PC-3 (cell line): Measurements from ENCODE around the gene UBE2S. TPM values are rescaled to one million over a fixed set of nuclear protein-coding genes. Genes with fewer than 3 reads are reported as not detected.
"Not testable (repeated sequence)": the region's sequence is repeated elsewhere in the genome, so short reads cannot be mapped to it uniquely, and the experiment has no call there.

ENCODE experiments used
- ATAC-seq: fragments of 200-7000 bp; cut with Tn5 transposase; 2 replicates; pipeline ENCODE4 v1.9.1; 2020; ENCODE audit warnings: mild to moderate bottlenecking, moderate library complexity
- BruUV-seq: library from RNA; stranded (reverse); fragments of 400-500 nt; replicated peaks from 2 replicates; lab custom pipeline; 2021; lab: Mats Ljungman, UMichigan
- CTCF ChIA-PET: fragments of 300-600 bp; sonication (Branson Sonifier 250); formaldehyde crosslinking; loops from one replicate; lab custom pipeline; 2022; ENCODE audit warnings: antibody characterized with exemption; lab: Charles Lee
- POLR2A ChIA-PET: fragments of 300-600 bp; sonication (Branson Sonifier 250); formaldehyde crosslinking; loops from one replicate; lab custom pipeline; 2022; ENCODE audit warnings: antibody characterized with exemption; ENCODE audit not compliant: unreplicated experiment; lab: Charles Lee
- DNase-seq: peaks from one replicate; pipeline ENCODE4 v3.0.0-alpha.2; 2015
- H2AFZ ChIP-seq: fragments of 300-600 bp; sonication (generic); 2 replicates; pipeline ENCODE4 v1.6.0; 2016; ENCODE audit warnings: antibody characterized with exemption, low read length
- H3F3A ChIP-seq: fragments of 300-600 bp; sonication (generic); one replicate; pipeline ENCODE4 v1.6.0; 2017; ENCODE audit warnings: antibody characterized with exemption, low read length, control low read depth, mild to moderate bottlenecking; ENCODE audit not compliant: unreplicated experiment
- H3K27ac ChIP-seq: fragments of 300-600 bp; sonication (generic); 2 replicates; pipeline ENCODE4 v1.5.1; 2016; ENCODE audit warnings: mild to moderate bottlenecking, low read length
- H3K27me3 ChIP-seq: fragments of 300-600 bp; sonication (generic); 2 replicates; pipeline ENCODE4 v1.6.1; 2016; ENCODE audit warnings: low read length, mixed read lengths
- H3K36me3 ChIP-seq: fragments of 300-600 bp; sonication (generic); 2 replicates; pipeline ENCODE4 v1.6.1; 2016; ENCODE audit warnings: low read depth, mixed run types, low read length, mixed read lengths
- H3K4me1 ChIP-seq: fragments of 300-600 bp; sonication (generic); 2 replicates; pipeline ENCODE4 v1.5.1; 2016; ENCODE audit warnings: low read length; ENCODE audit not compliant: insufficient read depth
- H3K4me2 ChIP-seq: fragments of 300-600 bp; sonication (generic); 2 replicates; pipeline ENCODE4 v1.6.0; 2016; ENCODE audit warnings: low read length
- H3K4me3 ChIP-seq: fragments of 300-600 bp; sonication (generic); 2 replicates; pipeline ENCODE4 v1.5.1; 2016; ENCODE audit warnings: mild to moderate bottlenecking, low read length, mixed read lengths
- H3K79me2 ChIP-seq: fragments of 300-600 bp; sonication (generic); 2 replicates; pipeline ENCODE4 v1.6.1; 2017; ENCODE audit warnings: low read length, mixed read lengths
- H3K9ac ChIP-seq: fragments of 300-600 bp; sonication (generic); 2 replicates; pipeline ENCODE4 v1.6.0; 2016; ENCODE audit warnings: mild to moderate bottlenecking, low read length
- H3K9me2 ChIP-seq: fragments of 300-600 bp; sonication (generic); replicated peaks from 2 replicates; pipeline ENCODE4 v1.6.1; 2016; ENCODE audit warnings: mixed run types, low read length, mixed read lengths
- H3K9me3 ChIP-seq: fragments of 300-600 bp; sonication (generic); 2 replicates; pipeline ENCODE4 v1.6.1; 2016; ENCODE audit warnings: low read length, mixed read lengths
- H4K20me1 ChIP-seq: fragments of 300-600 bp; sonication (generic); 2 replicates; pipeline ENCODE4 v1.6.1; 2016; ENCODE audit warnings: low read length, mixed read lengths
- EZH2 ChIP-seq: fragments of 300-600 bp; sonication (generic); IDR thresholded peaks from one replicate; pipeline ENCODE4 v1.6.1; 2017; ENCODE audit warnings: antibody characterized with exemption, mild to moderate bottlenecking, low read length; ENCODE audit not compliant: unreplicated experiment
- EZH2phosphoT487 ChIP-seq: fragments of 300-600 bp; sonication (generic); IDR thresholded peaks from 2 replicates; pipeline ENCODE4 v1.6.1; 2018; ENCODE audit warnings: mild to moderate bottlenecking, antibody characterized with exemption, low read length, borderline replicate concordance
- intact Hi-C: fragments of 100-400 bp; cut with micrococcal nuclease; formaldehyde crosslinking; loops from 2 replicates; pipeline ENCODE4 v1.9.0; 2023
- total RNA-seq: library from RNA; depleted of rRNA; stranded (reverse); fragments of >200 nt; gene quantifications from 2 replicates; pipeline ENCODE4 v1.2.3, GENCODE V29; 2014
- TF ChIP-seq, protein P1 (sequence below): fragments of 300-600 bp; sonication (generic); conservative IDR thresholded peaks from 2 replicates; pipeline ENCODE4 v1.5.1; 2017; ENCODE audit warnings: antibody characterized with exemption, low read depth, mild to moderate bottlenecking, low read length

The UBE2S gene
- total RNA-seq, 1 experiment from 2014 or later = 2,245 TPM

DNA sequence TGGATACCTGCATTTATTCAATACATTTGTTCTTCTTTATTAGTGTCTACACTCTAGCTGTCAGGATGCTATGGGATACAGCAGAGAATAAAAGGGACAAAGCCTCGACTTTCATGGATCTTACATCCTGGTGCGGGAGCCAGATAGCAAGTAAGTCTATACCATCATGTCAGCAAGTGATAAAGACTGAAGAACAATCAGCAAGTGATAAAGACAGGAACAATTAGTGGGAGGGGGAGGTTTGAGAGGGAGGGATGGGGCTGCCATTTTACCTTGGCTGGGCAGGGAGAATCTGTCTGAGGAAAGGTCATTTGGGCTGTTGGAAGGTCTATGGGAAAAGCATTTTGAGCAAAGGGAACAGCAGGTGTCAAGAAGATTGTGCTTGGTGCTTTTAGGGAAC lies 2.6 kb upstream of the UBE2S start:
- ATAC-seq = no peak
- DNase-seq = no peak
- Histone ChIP-seq H3K9me2 (no peaks in the 10 kb centered on the region), H3K4me3 (no peak overlapping the region), H3K27ac (no peak overlapping the region), H2AFZ (no peak overlapping the region), H3K79me2 (peaks cover 24% of the 10 kb centered on the region), H4K20me1 (peaks cover 18% of the 10 kb centered on the region), H3K4me1 (peaks cover 20% of the 10 kb centered on the region), H3F3A (no peaks in the 10 kb centered on the region), H3K9ac (no peak overlapping the region), H3K4me2 (no peak overlapping the region), H3K27me3 (no peaks in the 10 kb centered on the region), H3K9me3 (no peaks in the 10 kb centered on the region), H3K36me3 (peaks cover 17% of the 10 kb centered on the region)
- TF ChIP-seq EZH2phosphoT487 = no peak
- TF ChIP-seq, protein P1, sequence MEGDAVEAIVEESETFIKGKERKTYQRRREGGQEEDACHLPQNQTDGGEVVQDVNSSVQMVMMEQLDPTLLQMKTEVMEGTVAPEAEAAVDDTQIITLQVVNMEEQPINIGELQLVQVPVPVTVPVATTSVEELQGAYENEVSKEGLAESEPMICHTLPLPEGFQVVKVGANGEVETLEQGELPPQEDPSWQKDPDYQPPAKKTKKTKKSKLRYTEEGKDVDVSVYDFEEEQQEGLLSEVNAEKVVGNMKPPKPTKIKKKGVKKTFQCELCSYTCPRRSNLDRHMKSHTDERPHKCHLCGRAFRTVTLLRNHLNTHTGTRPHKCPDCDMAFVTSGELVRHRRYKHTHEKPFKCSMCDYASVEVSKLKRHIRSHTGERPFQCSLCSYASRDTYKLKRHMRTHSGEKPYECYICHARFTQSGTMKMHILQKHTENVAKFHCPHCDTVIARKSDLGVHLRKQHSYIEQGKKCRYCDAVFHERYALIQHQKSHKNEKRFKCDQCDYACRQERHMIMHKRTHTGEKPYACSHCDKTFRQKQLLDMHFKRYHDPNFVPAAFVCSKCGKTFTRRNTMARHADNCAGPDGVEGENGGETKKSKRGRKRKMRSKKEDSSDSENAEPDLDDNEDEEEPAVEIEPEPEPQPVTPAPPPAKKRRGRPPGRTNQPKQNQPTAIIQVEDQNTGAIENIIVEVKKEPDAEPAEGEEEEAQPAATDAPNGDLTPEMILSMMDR = no peak
- ChIA-PET POLR2A (no interaction called here), CTCF (interaction anchor here (0.8 kb wide), 1 partner anchor 8 kb away, joined by 3 read pairs; no protein-coding TSS in a partner anchor)
- BruUV-seq = no TSS peak
- intact Hi-C loops = no loop called here

DNA sequence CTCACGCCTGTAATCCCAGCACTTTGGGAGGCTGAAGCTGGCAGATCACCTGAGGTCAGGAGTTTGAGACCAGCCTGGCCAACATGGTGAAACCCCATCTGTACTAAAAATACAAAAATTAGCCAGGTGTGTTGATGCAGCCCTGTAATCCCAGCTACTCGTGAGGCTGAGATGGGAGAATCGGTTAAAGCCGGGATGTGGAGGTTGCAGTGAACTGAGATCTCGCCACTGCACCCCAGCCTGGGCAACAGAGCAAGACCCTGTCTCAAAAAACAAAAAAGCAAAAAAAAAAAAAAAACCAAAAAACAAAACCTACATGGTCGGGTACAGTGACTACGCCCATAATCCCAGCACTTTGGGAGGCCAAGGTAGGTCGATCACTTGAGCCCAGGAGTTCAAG lies 1.6 kb upstream of the UBE2S start:
- H3K27me3 ChIP-seq, H3F3A ChIP-seq, ATAC-seq, H3K27ac ChIP-seq, H3K4me2 ChIP-seq, H3K9ac ChIP-seq, H3K4me3 ChIP-seq, intact Hi-C loops, DNase-seq, POLR2A ChIA-PET, BruUV-seq, CTCF ChIA-PET, H3K9me2 ChIP-seq, H2AFZ ChIP-seq, H3K9me3 ChIP-seq: not testable (repeated sequence)
- peaks cover 24% of the 10 kb centered on the region for H4K20me1 ChIP-seq
- H3K4me1 ChIP-seq = peaks cover 20% of the 10 kb centered on the region
- peaks cover 22% of the 10 kb centered on the region for H3K36me3 ChIP-seq
- peaks cover 33% of the 10 kb centered on the region for H3K79me2 ChIP-seq

DNA sequence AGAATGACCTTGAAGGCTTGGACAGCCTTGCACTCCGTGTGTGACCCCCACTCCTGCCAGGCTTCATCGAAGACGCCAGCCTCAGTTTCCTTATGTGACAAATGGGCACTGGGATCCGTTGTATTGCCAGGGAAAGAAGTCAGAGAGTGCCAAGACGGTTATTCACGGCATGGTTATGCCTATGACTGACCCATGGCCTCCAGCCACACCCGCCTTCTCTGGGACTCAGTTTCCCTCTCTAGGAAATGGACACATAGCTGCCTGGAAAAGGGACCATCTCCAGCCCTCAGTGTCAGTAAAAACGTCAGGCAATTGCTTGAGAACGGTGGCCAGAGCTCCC lies 915 bp upstream of the UBE2S start:
- POLR2A ChIA-PET = no interaction called here
- Histone ChIP-seq H2AFZ (peak overlapping the region; percentile 74), H3K9me2 (no peaks in the 10 kb centered on the region), H3K4me1 (peaks cover 20% of the 10 kb centered on the region), H3K9ac (peak overlapping the region; percentile 28; the same call in 1 of the 2 replicates), H3K9me3 (no peaks in the 10 kb centered on the region), H3K27ac (peak overlapping the region; percentile 57), H3F3A (no peaks in the 10 kb centered on the region), H3K4me3 (0 out of 2 replicates have a peak overlapping the region, but pooled peaks have one; percentile 19), H3K4me2 (peak overlapping the region; percentile 97), H3K27me3 (no peaks in the 10 kb centered on the region), H3K36me3 (peaks cover 27% of the 10 kb centered on the region), H3K79me2 (peaks cover 38% of the 10 kb centered on the region), H4K20me1 (peaks cover 29% of the 10 kb centered on the region)
- TSS peak; percentile 92 for BruUV-seq
- ATAC-seq (no peak), DNase-seq (no peak)
- intact Hi-C loops = no loop called here
- CTCF ChIA-PET = no interaction called here
- TF ChIP-seq, protein P1 = no peak
- no peak for TF ChIP-seq EZH2phosphoT487
- TF ChIP-seq EZH2 = no peak
